Measurements from ENCODE around the gene FOXI3. TPM values are rescaled to one million over a fixed set of nuclear protein-coding genes. Genes with fewer than 3 reads are reported as not detected.

The FOXI3 gene
- total and polyA plus RNA-seq, 9 of the 15 experiments (the other 6 are each of a cell fraction or from before 2014, with no cell fraction given), result not detected

GRCh38 chr2:88429929-88430328 is 22.6 kb downstream of the FOXI3 start (continued):
- TF ChIP-seq RERE (CRISPR knock-in tag; IDR thresholded peaks at IDR 0.05; ENCODE audit: borderline replicate concordance) (no peak), ZNF263 (CRISPR knock-in tag; IDR thresholded peaks at IDR 0.05; ENCODE audit: borderline replicate concordance) (no peak), TCF3 (CRISPR knock-in tag; IDR thresholded peaks at IDR 0.05) (no peak), ZNF184 (CRISPR knock-in tag; IDR thresholded peaks at IDR 0.05) (no peak), ZC3H11A (IDR thresholded peaks at IDR 0.05; ENCODE audit: low read depth, low read length) (no peak), MAFF (IDR thresholded peaks at IDR 0.05; ENCODE audit: low read length) (no peak), ZNF551 (CRISPR knock-in tag; IDR thresholded peaks at IDR 0.05) (no peak), ARID3B (CRISPR knock-in tag; IDR thresholded peaks at IDR 0.05; ENCODE audit: borderline replicate concordance) (no peak), HDAC8 (tag; IDR thresholded peaks at IDR 0.05) (no peak), DLX4 (CRISPR knock-in tag; IDR thresholded peaks at IDR 0.05) (no peak), ZNF232 (CRISPR knock-in tag; IDR thresholded peaks at IDR 0.05) (no peak), RAD51 (IDR thresholded peaks at IDR 0.05; ENCODE audit: borderline replicate concordance, low read depth) (peak; percentile 56), LCOR (CRISPR knock-in tag; IDR thresholded peaks at IDR 0.05) (no peak), TCF7 (IDR thresholded peaks at IDR 0.05; ENCODE audit: borderline replicate concordance) (no peak), NR2F6 (CRISPR knock-in tag; IDR thresholded peaks at IDR 0.05) (no peak), RHOXF2B (CRISPR knock-in tag; conservative IDR thresholded peaks at IDR 0.05) (no peak)
- TF ChIP-seq, protein P1, sequence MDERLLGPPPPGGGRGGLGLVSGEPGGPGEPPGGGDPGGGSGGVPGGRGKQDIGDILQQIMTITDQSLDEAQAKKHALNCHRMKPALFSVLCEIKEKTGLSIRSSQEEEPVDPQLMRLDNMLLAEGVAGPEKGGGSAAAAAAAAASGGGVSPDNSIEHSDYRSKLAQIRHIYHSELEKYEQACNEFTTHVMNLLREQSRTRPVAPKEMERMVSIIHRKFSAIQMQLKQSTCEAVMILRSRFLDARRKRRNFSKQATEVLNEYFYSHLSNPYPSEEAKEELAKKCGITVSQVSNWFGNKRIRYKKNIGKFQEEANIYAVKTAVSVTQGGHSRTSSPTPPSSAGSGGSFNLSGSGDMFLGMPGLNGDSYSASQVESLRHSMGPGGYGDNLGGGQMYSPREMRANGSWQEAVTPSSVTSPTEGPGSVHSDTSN (CRISPR knock-in tag; IDR thresholded peaks at IDR 0.05; ENCODE audit: low read depth), result no peak
- TF ChIP-seq, protein P1 (tag; conservative IDR thresholded peaks at IDR 0.05; ENCODE audit: low read depth), result no peak
